RWPE1 (cell line): ENCODE results near the gene IGF2BP2.

ENCODE experiments used
- CTCF ChIA-PET: fragments of 350-600 bp; sonication (Branson Sonifier 250); formaldehyde crosslinking; extraction: SDS; loops from one replicate; lab custom pipeline; 2021; lab: Yijun Ruan, JAX
- POLR2A ChIA-PET: fragments of 400-600 bp; formaldehyde crosslinking; extraction: SDS; loops from one replicate; lab custom pipeline; 2020; ENCODE audit warnings: antibody characterized with exemption; ENCODE audit not compliant: low non-redundant PET; lab: Yijun Ruan, JAX
- DNase-seq: peaks from one replicate; pipeline ENCODE4 v3.0.0; 2012; ENCODE audit warnings: low spot score
- H3K27ac ChIP-seq: fragments of 450-650 bp; 2 replicates; pipeline ENCODE4 v1.5.1; 2017
- CTCF ChIP-seq: fragments of 450-650 bp; conservative IDR thresholded peaks from 2 replicates; pipeline ENCODE4 v1.5.1; 2017; ENCODE audit warnings: low read depth, mild to moderate bottlenecking

The IGF2BP2 gene

DNA sequence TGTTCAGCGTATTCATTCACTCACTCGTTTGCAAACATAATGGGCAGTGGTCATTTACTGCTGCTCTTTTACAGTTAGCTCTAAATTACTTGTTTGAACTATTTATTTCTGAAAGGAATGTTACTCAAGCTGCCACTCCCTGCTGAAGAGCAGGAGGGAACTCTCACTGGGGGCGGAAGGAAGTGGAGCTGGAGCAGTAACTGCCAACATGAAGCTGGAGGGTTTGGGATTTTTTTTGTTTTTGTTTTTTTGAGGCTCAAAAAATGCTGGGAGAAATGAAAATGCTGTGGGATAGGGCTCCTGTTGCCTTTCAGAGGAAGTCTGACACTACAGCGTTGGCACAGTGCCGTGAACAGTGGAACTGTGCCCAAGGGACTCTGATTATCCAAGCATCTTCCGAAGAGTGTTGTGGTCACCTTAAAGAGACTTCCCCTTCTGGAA is 194.6 kb downstream of the IGF2BP2 start:
- TF ChIP-seq CTCF: no peak
- H3K27ac ChIP-seq: peak overlapping the region; percentile 58; the same call in 1 of the 2 replicates
- CTCF ChIA-PET: interaction anchor here (0.8 to 1.2 kb wide), 2 partner anchors 12 to 99 kb away, joined by 3 to 5 read pairs; no protein-coding TSS in a partner anchor
- POLR2A ChIA-PET: no interaction called here
- no peak for DNase-seq

- no peak for TF ChIP-seq CTCF
- no peak for DNase-seq
- CTCF ChIA-PET: interaction anchor here (0.8 to 1.2 kb wide), 2 partner anchors 11 to 100 kb away, joined by 3 to 5 read pairs; no protein-coding TSS in a partner anchor
- peak overlapping the region; percentile 58 for H3K27ac ChIP-seq
- POLR2A ChIA-PET: no interaction called here
Observed at GRCh38 chr3:185629554-185630181, 195.2 kb downstream of the IGF2BP2 start.

DNA sequence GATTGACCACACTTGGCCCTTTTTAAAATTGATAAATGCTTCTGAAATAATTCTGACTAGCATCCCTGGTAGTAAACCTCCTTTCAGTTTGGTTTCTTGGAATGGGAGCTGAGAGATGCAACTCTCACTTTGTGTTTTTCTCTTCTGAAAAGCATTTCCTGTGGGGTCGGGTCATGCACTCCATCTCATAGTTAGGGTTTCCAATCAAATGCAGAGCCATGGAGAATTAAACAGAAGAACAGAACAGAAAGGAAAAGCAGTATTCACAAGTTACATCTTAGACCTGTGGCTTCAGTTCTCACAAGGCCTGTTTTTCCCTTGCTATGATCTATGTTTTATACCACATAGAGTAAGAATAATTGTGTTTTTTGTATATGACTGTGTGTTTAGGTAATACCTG is 199.1 kb downstream of the IGF2BP2 start:
- no peak overlapping the region for H3K27ac ChIP-seq
- DNase-seq: no peak
- ChIA-PET POLR2A (no interaction called here), CTCF (interaction anchor here (0.7 to 0.9 kb wide), 2 partner anchors 31 to 133 kb away, joined by 3 to 4 read pairs; no protein-coding TSS in a partner anchor)
- no peak for TF ChIP-seq CTCF

DNA sequence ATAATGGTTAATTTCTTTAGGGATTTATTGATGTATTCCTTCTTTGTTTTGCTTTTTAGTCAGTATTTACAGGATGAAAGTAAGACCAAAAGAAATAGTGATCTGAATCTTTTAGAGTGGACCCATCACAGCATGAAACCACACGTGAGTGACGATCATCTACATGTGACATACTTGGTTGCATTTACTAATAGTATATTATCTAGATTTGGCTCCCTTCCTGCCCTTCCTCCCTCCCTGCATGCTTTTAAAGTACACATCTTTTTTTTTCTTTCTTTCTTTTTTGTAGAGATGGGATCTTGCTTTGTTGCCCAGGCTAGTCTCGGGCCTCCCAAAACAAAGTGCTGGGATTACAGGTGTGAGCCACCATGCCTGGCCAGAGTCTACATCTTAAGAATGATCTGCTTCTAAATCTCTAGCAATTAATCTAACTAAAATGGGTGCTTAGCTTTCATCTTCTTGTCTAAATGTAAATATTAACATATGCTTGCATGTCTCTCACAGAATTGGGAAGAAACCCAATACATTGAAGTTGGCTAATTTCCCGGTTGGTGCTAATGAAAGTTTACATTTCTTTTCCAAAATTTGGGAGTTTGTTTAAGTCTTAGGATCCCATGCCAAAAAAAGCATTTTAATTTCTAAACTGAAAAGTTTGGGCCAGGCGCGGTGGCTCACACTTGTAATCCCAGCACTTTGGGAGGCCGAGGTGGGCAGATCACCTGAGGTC is 200.7 kb downstream of the IGF2BP2 start:
- ChIA-PET POLR2A (no interaction called here), CTCF (interaction anchor here (0.7 kb wide), 1 partner anchor 187 kb away, joined by 4 read pairs; no protein-coding TSS in a partner anchor)
- H3K27ac ChIP-seq: no peak overlapping the region
- DNase-seq: no peak
- TF ChIP-seq CTCF: no peak

DNA sequence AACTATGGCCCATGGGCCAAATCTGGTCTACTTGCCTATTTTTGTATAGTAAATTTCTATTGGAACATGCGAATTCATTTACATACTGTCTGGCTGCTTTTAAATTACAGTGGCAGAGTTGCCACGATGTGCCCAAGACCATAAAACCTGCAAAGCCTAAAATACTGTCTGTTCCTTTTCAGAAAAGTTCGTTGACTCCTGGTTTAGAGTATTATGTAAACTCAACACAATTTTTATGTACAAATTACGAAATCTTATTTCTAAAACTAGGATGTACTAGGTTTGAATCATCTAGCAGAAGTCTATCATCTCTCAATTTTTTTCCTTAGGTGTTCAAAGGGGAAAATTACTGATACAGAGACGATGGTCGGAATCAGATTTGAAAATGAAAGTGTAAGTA is 211.8 kb downstream of the IGF2BP2 start:
- POLR2A ChIA-PET: no interaction called here
- H3K27ac ChIP-seq: no peak overlapping the region
- CTCF ChIA-PET: interaction anchor here (0.9 kb wide), 1 partner anchor 48 kb away, joined by 3 read pairs; no protein-coding TSS in a partner anchor
- no peak for DNase-seq
- TF ChIP-seq CTCF: no peak

GRCh38 chr3:185606196-185606595 is 218.6 kb downstream of the IGF2BP2 start:
- ChIA-PET POLR2A (no interaction called here), CTCF (interaction anchor here (0.8 kb wide), 1 partner anchor 146 kb away, joined by 4 read pairs; no protein-coding TSS in a partner anchor)

More at GRCh38 chr3:185606196-185606595, 218.6 kb downstream of the IGF2BP2 start:
- no peak for TF ChIP-seq CTCF
- no peak for DNase-seq
- H3K27ac ChIP-seq: no peak overlapping the region
